ENCODE measurements around the gene CELSR2.

The CELSR2 gene

GRCh38 chr1:109292364-109292763, 43.0 kb downstream of the CELSR2 start:
- no peak overlapping the region for H3K4me3 ChIP-seq (ENCODE audit: low read depth, low read length)
- TF ChIP-seq, protein P1, sequence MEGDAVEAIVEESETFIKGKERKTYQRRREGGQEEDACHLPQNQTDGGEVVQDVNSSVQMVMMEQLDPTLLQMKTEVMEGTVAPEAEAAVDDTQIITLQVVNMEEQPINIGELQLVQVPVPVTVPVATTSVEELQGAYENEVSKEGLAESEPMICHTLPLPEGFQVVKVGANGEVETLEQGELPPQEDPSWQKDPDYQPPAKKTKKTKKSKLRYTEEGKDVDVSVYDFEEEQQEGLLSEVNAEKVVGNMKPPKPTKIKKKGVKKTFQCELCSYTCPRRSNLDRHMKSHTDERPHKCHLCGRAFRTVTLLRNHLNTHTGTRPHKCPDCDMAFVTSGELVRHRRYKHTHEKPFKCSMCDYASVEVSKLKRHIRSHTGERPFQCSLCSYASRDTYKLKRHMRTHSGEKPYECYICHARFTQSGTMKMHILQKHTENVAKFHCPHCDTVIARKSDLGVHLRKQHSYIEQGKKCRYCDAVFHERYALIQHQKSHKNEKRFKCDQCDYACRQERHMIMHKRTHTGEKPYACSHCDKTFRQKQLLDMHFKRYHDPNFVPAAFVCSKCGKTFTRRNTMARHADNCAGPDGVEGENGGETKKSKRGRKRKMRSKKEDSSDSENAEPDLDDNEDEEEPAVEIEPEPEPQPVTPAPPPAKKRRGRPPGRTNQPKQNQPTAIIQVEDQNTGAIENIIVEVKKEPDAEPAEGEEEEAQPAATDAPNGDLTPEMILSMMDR (IDR thresholded peaks at IDR 0.05; ENCODE audit: borderline replicate concordance, insufficient read depth, low read depth, low read length) = no peak

DNA sequence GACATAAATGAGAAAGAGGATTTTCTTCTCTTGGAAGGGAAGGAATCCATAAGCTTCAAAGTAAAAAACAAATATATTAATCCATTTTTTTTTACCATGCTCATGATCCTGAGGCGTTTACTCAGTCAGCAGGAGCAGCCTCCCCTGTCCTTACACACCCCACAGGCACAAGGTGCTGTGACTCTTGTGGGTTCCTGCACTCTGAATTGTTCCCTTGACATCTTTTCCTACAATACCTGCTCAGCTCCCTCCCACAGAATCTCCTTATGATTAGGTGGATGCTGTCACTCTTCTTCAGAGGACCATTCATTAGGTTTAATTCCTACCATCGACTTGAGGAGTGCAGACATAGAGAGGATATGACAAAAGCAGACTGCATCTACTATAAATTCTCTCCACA, 43.7 kb downstream of the CELSR2 start:
- H3K4me3 ChIP-seq (ENCODE audit: low read depth, low read length) = no peak overlapping the region

GRCh38 chr1:109294481-109294880, 45.1 kb downstream of the CELSR2 start:
- H3K4me3 ChIP-seq (ENCODE audit: low read depth, low read length) = no peak overlapping the region
- TF ChIP-seq, protein P1 (IDR thresholded peaks at IDR 0.05; ENCODE audit: borderline replicate concordance, insufficient read depth, low read depth, low read length) = no peak

More for the DNA sequence above, 43.7 kb downstream of the CELSR2 start:
- TF ChIP-seq, protein P1 (IDR thresholded peaks at IDR 0.05; ENCODE audit: borderline replicate concordance, insufficient read depth, low read depth, low read length) = no peak

DNA sequence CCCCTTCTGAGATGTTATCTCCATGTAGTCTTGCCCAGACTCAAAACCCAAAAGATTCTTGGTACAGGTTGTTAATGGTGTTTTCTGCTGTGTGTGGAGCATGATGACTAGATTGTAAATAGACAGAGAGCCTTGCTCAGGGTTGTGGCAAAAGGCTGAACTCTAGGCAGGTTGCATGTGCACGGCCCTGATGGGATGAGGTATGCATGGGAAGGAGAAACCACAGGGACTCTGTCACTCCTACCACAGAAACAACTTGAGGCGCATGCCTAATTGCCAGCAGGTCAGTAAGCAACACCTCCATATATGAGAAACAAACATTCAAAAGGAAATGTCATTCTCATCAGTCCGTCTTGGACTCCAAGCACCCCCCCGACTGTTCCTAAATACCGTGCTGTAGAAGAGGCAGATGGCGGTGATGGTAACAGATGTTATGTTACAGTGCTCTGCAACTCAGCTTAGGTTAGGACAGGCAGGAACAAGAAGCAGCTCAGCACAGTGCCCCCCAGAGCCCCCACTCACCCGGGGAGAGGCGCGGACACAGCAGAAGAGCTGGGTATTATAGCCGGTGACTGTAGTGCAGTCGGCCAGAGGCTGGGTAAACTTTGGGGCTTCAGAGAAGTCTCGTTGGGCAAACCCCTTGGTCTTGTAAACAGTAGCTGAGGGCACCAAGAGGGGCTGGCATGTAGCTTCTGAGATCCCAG, 46.5 kb downstream of the CELSR2 start:
- TF ChIP-seq, protein P1 (IDR thresholded peaks at IDR 0.05; ENCODE audit: borderline replicate concordance, insufficient read depth, low read depth, low read length) = no peak

DNA sequence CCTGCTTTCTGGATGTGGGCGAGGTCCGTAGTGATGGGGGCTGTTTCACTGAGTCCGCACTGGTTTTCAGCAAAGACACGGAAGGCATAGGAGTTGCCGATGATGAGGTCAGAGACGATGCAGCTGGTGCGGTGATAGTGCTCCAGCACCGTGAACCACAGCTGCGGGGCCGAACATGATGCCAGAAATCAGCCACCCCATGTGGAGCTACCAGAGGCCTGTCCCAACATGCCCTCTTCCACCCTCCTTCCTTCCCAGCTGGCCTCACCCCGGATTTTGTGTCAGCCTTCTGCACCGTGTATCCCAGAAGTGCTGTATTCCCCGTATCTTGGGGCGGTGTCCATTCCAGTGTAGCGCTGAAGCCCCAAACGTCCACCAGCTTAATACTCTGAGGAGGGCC, 47.4 kb downstream of the CELSR2 start:
- no peak overlapping the region for H3K4me3 ChIP-seq (ENCODE audit: low read depth, low read length)
- TF ChIP-seq, protein P1 (IDR thresholded peaks at IDR 0.05; ENCODE audit: borderline replicate concordance, insufficient read depth, low read depth, low read length) = no peak

More for the DNA sequence above, 46.5 kb downstream of the CELSR2 start:
- no peak overlapping the region for H3K4me3 ChIP-seq (ENCODE audit: low read depth, low read length)

DNA sequence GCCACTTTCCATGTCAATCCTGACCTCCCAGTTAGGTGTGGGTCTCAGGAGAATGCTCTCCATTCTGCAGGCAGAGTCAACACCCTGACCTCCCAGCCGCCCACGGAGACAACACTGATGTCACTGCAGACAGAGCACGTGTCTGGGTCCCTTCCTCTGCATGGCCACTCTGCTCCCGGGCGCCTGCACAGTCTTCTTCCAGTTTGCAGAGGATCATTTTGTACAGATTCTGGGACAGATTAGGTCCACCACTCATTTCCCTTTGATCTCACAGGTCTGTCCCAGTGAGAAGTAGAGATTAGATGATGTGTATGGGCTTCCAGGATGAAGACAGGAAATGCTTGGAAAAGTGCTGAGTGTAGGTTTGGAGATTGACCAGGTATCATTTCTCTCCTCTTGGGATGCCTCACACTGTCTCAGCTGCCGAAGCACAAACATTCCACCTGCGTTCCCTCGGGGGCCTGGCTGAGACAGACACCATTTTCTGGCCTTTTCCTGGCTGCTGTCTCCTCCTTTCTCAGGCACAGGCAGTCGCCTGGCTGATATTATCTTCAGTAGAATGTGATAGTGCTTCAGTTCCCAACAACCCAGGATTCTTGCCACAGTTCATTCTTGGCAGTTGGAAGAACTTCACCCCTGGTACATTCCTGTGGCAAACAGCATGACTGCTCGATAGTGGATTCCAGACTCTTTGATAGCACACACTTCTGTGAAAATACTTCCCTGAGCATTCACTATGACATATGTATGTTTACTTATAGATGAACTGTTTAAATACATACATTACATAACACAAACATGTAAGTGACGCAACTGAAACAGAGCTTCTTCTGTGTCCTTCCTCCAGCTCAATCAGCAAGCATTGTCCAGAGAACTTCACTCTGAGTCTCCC, 49.6 kb downstream of the CELSR2 start:
- no peak overlapping the region for H3K4me3 ChIP-seq (ENCODE audit: low read depth, low read length)
- TF ChIP-seq, protein P1 (IDR thresholded peaks at IDR 0.05; ENCODE audit: borderline replicate concordance, insufficient read depth, low read depth, low read length) = no peak

Measured in GM12875 (cell line).